Duodenal mucosa (tissue), 2 donors: ENCODE data around the gene ALG14.
"Not testable (repeated sequence)": the region's sequence is repeated elsewhere in the genome, so short reads cannot be mapped to it uniquely, and the experiment has no call there.

Source experiments
- H3K27ac ChIP-seq: one replicate; pipeline ENCODE4 v1.7.0; 2013; ENCODE audit warnings: low read depth, low read length
- H3K27me3 ChIP-seq, 2 donors: one replicate each; pipeline ENCODE4 v1.7.0; 2013; ENCODE audit warnings: low read length in 2 of 2, control low read depth in 1 of 2; ENCODE audit not compliant: insufficient read depth in 2 of 2, control insufficient read depth in 1 of 2
- H3K36me3 ChIP-seq, 2 donors: one replicate each; pipeline ENCODE4 v1.7.0; 2013; ENCODE audit warnings: low read length in 2 of 2, control low read depth in 1 of 2; ENCODE audit not compliant: insufficient read depth in 2 of 2, control insufficient read depth in 1 of 2
- H3K4me1 ChIP-seq, 2 donors: one replicate each; pipeline ENCODE4 v1.7.0; 2013; ENCODE audit warnings: low read length in 2 of 2, control low read depth in 1 of 2; ENCODE audit not compliant: insufficient read depth in 2 of 2, control insufficient read depth in 1 of 2
- H3K4me3 ChIP-seq, 2 donors: one replicate each; pipeline ENCODE4 v1.7.0; 2013; ENCODE audit warnings: low read length in 2 of 2, low read depth in 1 of 2
- H3K9ac ChIP-seq, 2 donors: one replicate each; pipeline ENCODE4 v1.7.0; 2013; ENCODE audit warnings: low read length in 2 of 2, low read depth in 1 of 2
- H3K9me3 ChIP-seq, 2 donors: one replicate each; pipeline ENCODE4 v1.7.0; 2013; ENCODE audit warnings: low read length in 2 of 2, control low read depth in 1 of 2; ENCODE audit not compliant: control insufficient read depth in 1 of 2

The ALG14 gene

GRCh38 chr1:94951509-94952208, 121.1 kb downstream of the ALG14 start:
- Histone ChIP-seq H3K27me3 (no peaks in the 10 kb centered on the region), H3K4me1 (peaks cover 49 to 52% of the 10 kb centered on the region in 2 donors), H3K4me3 (no peak overlapping the region), H3K27ac (no peak overlapping the region), H3K9me3 (peaks cover 0 to 3% of the 10 kb centered on the region in 2 donors), H3K36me3 (no peaks in the 10 kb centered on the region), H3K9ac (no peak overlapping the region)

GRCh38 chr1:94951046-94951445, 121.7 kb downstream of the ALG14 start:
- Histone ChIP-seq H3K9ac (no peak overlapping the region), H3K36me3 (no peaks in the 10 kb centered on the region), H3K4me3 (no peak overlapping the region), H3K4me1 (peaks cover 53% of the 10 kb centered on the region in 2 donors), H3K27ac (no peak overlapping the region), H3K9me3 (peaks cover 0 to 3% of the 10 kb centered on the region in 2 donors), H3K27me3 (no peaks in the 10 kb centered on the region)

DNA sequence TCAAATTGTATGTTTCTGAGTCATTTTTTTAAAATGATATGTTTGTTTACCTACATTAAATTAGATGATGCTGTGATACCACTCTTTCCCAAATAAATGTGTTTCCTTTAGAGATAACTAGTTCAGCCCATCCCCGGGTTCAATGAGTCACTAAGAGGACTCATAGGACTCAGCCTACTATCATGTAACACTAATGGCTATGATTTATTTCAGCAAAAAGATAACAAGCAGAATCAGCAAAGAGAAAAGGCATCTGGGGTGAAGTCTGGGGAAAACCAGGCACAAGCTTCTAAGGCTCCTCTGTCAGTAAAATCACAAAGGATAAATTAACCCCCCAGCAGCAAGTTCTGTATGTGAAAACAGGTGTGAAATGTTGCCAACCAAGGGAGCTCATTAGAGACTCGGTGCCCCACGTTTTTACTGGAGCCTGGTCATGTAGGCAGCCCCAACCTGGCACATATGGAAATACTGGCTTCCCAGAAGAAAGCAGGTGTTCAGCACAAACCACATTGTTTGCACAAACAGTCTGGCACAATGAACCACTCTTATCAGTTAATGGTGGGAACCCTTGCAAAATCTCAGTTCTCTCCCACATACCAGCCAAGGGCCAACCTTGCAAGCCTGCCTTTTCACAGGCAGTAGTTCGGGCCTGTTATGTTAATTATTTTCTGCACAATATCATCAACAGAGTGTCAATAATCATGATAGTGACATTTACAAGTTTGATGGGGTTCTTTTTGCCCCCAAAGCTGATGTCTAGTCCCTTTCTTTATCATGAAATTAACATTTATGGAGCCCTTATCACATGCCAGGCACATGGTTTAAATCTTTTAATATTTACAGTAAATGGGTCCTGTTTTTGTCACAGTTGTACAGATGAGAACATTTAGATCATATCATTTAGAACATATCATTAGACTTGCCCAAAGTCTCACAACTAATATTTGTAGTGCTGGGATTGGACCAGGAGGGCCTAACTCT, 122.8 kb downstream of the ALG14 start:
- H3K9me3 ChIP-seq, result peaks cover 0 to 3% of the 10 kb centered on the region in 2 donors
- H3K4me1 ChIP-seq, result peaks cover 46 to 55% of the 10 kb centered on the region in 2 donors
- no peaks in the 10 kb centered on the region for H3K36me3 ChIP-seq
- no peak overlapping the region for H3K9ac ChIP-seq
- no peak overlapping the region for H3K27ac ChIP-seq
- no peak overlapping the region for H3K4me3 ChIP-seq
- no peaks in the 10 kb centered on the region for H3K27me3 ChIP-seq

GRCh38 chr1:94947437-94947836, 125.3 kb downstream of the ALG14 start:
- Histone ChIP-seq H3K9ac (peak overlapping the region in 1 of 2 donors; percentile 22), H3K4me3 (no peak overlapping the region), H3K9me3 (no peaks in the 10 kb centered on the region), H3K36me3 (no peaks in the 10 kb centered on the region), H3K27me3 (no peaks in the 10 kb centered on the region), H3K27ac (no peak overlapping the region), H3K4me1 (peaks cover 49 to 59% of the 10 kb centered on the region in 2 donors)

GRCh38 chr1:94946886-94947285, 125.9 kb downstream of the ALG14 start:
- H3K36me3 ChIP-seq, result no peaks in the 10 kb centered on the region
- H3K9ac ChIP-seq, result peak overlapping the region in 1 of 2 donors; percentile 22
- no peak overlapping the region for H3K27ac ChIP-seq
- H3K9me3 ChIP-seq, result no peaks in the 10 kb centered on the region
- no peaks in the 10 kb centered on the region for H3K27me3 ChIP-seq
- H3K4me1 ChIP-seq, result peaks cover 49 to 62% of the 10 kb centered on the region in 2 donors
- no peak overlapping the region for H3K4me3 ChIP-seq

GRCh38 chr1:94942171-94943128, 130.3 kb downstream of the ALG14 start:
- Histone ChIP-seq H3K27ac (no peak overlapping the region), H3K4me3 (peak overlapping the region in 1 of 2 donors; percentile 5), H3K4me1 (peaks cover 30 to 45% of the 10 kb centered on the region in 2 donors)

GRCh38 chr1:94941480-94941879, 131.3 kb downstream of the ALG14 start:
- H3K9me3 ChIP-seq, H3K27ac ChIP-seq, H3K27me3 ChIP-seq, H3K9ac ChIP-seq, H3K4me3 ChIP-seq, H3K36me3 ChIP-seq: not testable (repeated sequence)
- peaks cover 20 to 43% of the 10 kb centered on the region in 2 donors for H3K4me1 ChIP-seq

More at GRCh38 chr1:94942171-94943128, 130.3 kb downstream of the ALG14 start:
- H3K9ac ChIP-seq, result no peak overlapping the region
- no peaks in the 10 kb centered on the region for H3K36me3 ChIP-seq
- H3K9me3 ChIP-seq, result no peaks in the 10 kb centered on the region
- no peaks in the 10 kb centered on the region for H3K27me3 ChIP-seq

DNA sequence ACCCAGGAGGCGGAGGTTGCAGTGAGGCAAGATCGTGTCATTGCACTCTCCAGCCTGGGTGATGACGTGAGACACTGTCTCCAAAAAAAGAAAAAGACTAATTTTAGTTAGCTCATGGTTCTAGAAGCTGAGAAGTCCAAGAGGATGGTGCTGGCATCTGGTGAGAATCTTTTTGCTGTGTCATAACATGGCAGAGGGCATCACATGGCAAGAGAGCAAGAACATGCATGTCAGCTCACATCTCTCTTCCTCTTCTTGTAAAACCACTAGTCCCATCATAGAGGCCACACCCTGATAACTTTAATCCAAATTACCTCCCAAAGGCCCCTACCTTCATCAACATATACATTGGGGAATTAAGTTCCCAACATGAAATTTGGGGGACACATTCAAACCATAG, 132.0 kb downstream of the ALG14 start:
- H3K36me3 ChIP-seq, result no peaks in the 10 kb centered on the region

DNA sequence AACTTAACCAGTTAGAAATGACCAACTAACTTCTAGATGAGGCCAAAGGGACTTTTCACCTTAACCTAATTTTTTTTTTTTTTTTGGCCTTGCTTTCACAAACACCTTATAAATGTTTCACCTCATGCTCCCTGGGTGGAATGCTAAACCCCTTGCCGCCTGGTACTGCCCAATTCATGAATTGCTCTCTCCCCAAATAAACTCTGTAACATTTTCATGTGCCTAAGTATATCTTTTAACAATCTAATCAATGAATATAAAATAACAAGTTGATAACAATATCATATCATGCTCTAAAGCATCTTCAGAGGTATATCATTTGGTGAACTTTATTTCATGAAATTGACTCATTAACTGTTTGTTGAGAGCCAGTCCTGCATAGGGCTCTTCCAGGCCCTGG, 134.9 kb downstream of the ALG14 start:
- Histone ChIP-seq H3K27ac (no peak overlapping the region), H3K9ac (no peak overlapping the region), H3K36me3 (peaks cover 0 to 8% of the 10 kb centered on the region in 2 donors), H3K4me3 (no peak overlapping the region), H3K9me3 (no peaks in the 10 kb centered on the region), H3K27me3 (no peaks in the 10 kb centered on the region), H3K4me1 (peaks cover 2 to 15% of the 10 kb centered on the region in 2 donors)

More for the DNA sequence above, 132.0 kb downstream of the ALG14 start:
- Histone ChIP-seq H3K9ac (no peak overlapping the region), H3K27ac (no peak overlapping the region), H3K4me3 (no peak overlapping the region), H3K9me3 (no peaks in the 10 kb centered on the region), H3K4me1 (peaks cover 18 to 37% of the 10 kb centered on the region in 2 donors), H3K27me3 (no peaks in the 10 kb centered on the region)
